HEK293T (cell line): ENCODE measurements around the gene DHX30.

ENCODE experiments used
- ARNT ChIP-seq: fragments of 450-650 bp; IDR thresholded peaks from 2 replicates; pipeline ENCODE4 v1.6.1; 2017; ENCODE audit warnings: mild to moderate bottlenecking
- BHLHE40 ChIP-seq: fragments of 450-650 bp; IDR thresholded peaks from 2 replicates; pipeline ENCODE4 v1.6.1; 2016; ENCODE audit warnings: mild to moderate bottlenecking, moderate library complexity, borderline replicate concordance
- CTBP1 ChIP-seq: fragments of 450-650 bp; IDR thresholded peaks from 2 replicates; pipeline ENCODE4 v1.6.1; 2016; ENCODE audit warnings: borderline replicate concordance
- ELF4 ChIP-seq: fragments of 450-650 bp; IDR thresholded peaks from 2 replicates; pipeline ENCODE4 v1.6.1; 2017; ENCODE audit warnings: antibody characterized with exemption
- FOXA1 ChIP-seq: fragments of 450-650 bp; IDR thresholded peaks from 2 replicates; pipeline ENCODE4 v1.6.1; 2016; ENCODE audit warnings: mild to moderate bottlenecking
- FOXK2 ChIP-seq: fragments of 450-650 bp; IDR thresholded peaks from 2 replicates; pipeline ENCODE4 v1.6.1; 2016; ENCODE audit warnings: mild to moderate bottlenecking
- FOXM1 ChIP-seq: fragments of 450-650 bp; IDR thresholded peaks from 2 replicates; pipeline ENCODE4 v1.6.1; 2017; ENCODE audit warnings: mild to moderate bottlenecking, borderline replicate concordance
- HDGF ChIP-seq: fragments of 450-650 bp; IDR thresholded peaks from 2 replicates; pipeline ENCODE4 v1.6.1; 2017; ENCODE audit warnings: antibody characterized with exemption, borderline replicate concordance
- NFRKB ChIP-seq: fragments of 450-650 bp; IDR thresholded peaks from 2 replicates; pipeline ENCODE4 v1.6.1; 2016; ENCODE audit warnings: mild to moderate bottlenecking, moderate library complexity
- PKNOX1 ChIP-seq: fragments of 450-650 bp; IDR thresholded peaks from 2 replicates; pipeline ENCODE4 v1.6.1; 2016
- SP1 ChIP-seq: fragments of 450-650 bp; IDR thresholded peaks from 2 replicates; pipeline ENCODE4 v1.6.1; 2017
- SUZ12 ChIP-seq: fragments of 450-650 bp; IDR thresholded peaks from 2 replicates; pipeline ENCODE4 v1.6.1; 2016; ENCODE audit warnings: mild to moderate bottlenecking
- TARDBP ChIP-seq: fragments of 450-650 bp; IDR thresholded peaks from 2 replicates; pipeline ENCODE4 v1.6.1; 2016
- ZNF384 ChIP-seq: fragments of 450-650 bp; IDR thresholded peaks from 2 replicates; pipeline ENCODE4 v1.6.1; 2016

GRCh38 chr3:47794544-47794943 is 8.4 kb upstream of the DHX30 start:
- TF ChIP-seq HDGF (no peak), TARDBP (no peak), FOXA1 (no peak), SUZ12 (no peak), BHLHE40 (no peak), ZNF384 (no peak), ELF4 (no peak), ARNT (no peak), CTBP1 (no peak), SP1 (no peak), NFRKB (no peak), FOXK2 (no peak), FOXM1 (no peak), PKNOX1 (no peak)
